ENCODE measurements around the gene RASA1. TPM values are rescaled to one million over a fixed set of nuclear protein-coding genes. Genes with fewer than 3 reads are reported as not detected.

RASA1 gene
- total RNA-seq, 1 donor = 44.9 TPM

DNA sequence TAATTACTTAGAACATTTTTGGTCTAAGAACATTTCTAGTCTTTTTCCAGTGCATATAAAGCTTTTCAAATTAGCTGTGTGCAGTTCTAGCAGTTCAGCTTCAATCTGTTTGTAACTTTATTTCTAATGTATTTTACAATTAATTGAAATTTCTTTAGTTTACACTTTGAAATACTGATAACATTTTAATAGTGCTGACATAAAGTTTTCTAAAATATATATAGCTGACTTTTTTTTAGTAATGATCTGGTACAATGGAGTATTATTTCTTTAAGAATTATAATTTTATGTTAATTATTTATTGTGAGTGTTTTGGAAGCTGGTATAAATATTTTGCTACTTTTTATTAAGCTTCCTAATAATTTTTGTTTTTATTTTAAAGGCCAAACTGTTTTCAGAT, 101.7 kb downstream of the RASA1 start:
- no peak overlapping the region for H3K4me3 ChIP-seq (ENCODE audit: low read depth, low read length)
- TF ChIP-seq CTCF (IDR thresholded peaks at IDR 0.05; ENCODE audit: insufficient read depth, low read depth, low read length) = no peak
- DNase-seq (ENCODE audit: low read depth) = no peak

DNA sequence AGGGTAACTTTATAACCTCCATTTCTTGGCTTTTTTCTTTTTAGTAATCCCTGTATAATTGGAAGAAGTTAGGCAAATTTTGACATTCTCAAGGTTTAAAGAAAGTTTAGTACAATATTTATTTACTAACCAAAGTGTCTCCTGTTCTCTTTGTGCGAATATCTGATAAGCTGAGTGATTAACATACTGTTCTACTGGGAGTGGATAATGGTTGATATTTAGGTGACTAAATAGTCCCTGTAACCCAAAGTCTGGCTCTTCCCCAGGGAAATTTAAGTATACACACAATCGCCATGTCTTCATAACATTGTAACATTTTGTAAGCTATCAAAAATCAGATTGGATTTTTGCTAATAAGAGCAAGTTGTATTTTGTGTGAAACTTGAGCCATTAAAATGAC, 105.0 kb downstream of the RASA1 start:
- TF ChIP-seq CTCF (IDR thresholded peaks at IDR 0.05; ENCODE audit: insufficient read depth, low read depth, low read length) = no peak
- no peak for DNase-seq (ENCODE audit: low read depth)
- H3K4me3 ChIP-seq (ENCODE audit: low read depth, low read length) = no peak overlapping the region

DNA sequence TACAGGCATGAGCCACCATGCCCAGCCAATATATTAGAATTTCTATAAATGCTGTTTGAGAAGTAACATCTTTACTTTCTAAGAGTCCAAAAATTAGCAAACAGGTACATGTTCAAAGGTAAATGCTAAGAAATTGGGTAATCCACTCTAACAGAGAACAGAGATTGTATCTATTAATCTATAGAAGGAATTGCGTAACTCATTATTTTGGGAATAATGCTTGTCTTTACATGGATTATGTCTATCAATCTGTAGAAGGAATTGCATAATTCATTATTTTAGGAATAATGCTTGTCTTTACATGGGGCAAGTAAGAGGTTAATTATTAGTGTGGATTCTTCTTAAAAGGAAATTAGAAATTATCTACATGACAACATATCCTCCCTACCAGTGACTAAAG, 114.5 kb downstream of the RASA1 start:
- H3K4me3 ChIP-seq (ENCODE audit: low read depth, low read length) = no peak overlapping the region
- no peak for TF ChIP-seq CTCF (IDR thresholded peaks at IDR 0.05; ENCODE audit: insufficient read depth, low read depth, low read length)
- DNase-seq (ENCODE audit: low read depth) = no peak

DNA sequence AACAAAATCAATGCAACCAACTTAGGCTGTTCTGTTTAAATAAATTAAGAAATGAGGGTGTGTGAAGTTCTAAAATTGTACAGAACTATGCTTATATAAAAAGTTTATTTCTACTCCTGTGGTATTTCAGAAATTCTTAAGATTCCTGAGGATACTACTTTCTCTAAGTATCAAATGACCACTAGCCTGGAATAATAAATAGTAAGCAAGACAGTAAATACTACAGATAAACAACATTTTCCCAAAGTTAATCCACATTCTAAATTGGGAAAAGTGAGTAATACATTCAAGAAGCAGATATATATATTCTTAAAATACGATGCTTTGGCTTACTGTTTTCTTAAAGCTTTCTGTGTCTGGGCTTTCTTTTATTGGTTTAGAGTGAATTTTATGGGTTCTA, 115.5 kb downstream of the RASA1 start:
- TF ChIP-seq CTCF (IDR thresholded peaks at IDR 0.05; ENCODE audit: insufficient read depth, low read depth, low read length) = no peak
- DNase-seq (ENCODE audit: low read depth) = peak; percentile 48
- no peak overlapping the region for H3K4me3 ChIP-seq (ENCODE audit: low read depth, low read length)

GRCh38 chr5:87385802-87386201, 118.1 kb downstream of the RASA1 start:
- no peak for DNase-seq (ENCODE audit: low read depth)
- no peak for TF ChIP-seq CTCF (IDR thresholded peaks at IDR 0.05; ENCODE audit: insufficient read depth, low read depth, low read length)
- H3K4me3 ChIP-seq (ENCODE audit: low read depth, low read length) = no peak overlapping the region

- no peak for TF ChIP-seq CTCF (IDR thresholded peaks at IDR 0.05; ENCODE audit: insufficient read depth, low read depth, low read length)
- H3K4me3 ChIP-seq (ENCODE audit: low read depth, low read length) = no peak overlapping the region
- DNase-seq (ENCODE audit: low read depth) = no peak
Observed at GRCh38 chr5:87388129-87388528, 120.4 kb downstream of the RASA1 start.

DNA sequence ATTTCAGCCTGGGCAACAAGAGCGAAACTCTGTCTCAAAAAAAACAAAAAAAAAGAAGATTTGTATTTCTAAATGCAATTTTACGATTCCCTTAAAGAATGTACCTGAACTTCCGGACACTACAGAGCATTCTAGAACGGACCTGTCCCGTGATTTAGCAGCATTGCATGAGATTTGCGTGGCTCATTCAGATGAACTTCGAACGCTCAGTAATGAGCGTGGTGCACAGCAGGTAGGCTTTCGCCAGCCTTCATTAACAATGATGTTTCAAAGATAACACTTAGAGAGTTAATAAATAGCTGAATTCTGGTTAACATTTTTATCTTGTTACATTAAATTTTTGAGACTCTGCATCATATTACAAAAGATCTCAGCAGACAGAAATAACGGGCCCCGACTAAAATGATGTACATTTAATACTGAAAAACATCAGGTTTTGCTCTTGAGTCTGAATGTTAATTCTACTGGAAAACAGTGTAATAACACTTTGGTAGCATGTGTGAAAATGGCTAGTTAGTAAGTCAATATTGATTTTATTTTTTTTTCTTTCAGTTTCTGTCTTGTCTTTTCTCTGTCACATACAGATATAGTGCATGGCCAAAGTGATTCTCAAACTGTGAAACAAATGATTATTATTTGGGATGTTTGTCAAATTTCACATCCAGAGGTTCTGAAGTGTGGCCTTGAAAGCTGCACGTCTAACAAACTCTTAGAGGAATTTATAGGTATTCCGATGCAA, 121.8 kb downstream of the RASA1 start:
- DNase-seq (ENCODE audit: low read depth) = no peak
- TF ChIP-seq CTCF (IDR thresholded peaks at IDR 0.05; ENCODE audit: insufficient read depth, low read depth, low read length) = no peak

More for the DNA sequence above, 121.8 kb downstream of the RASA1 start:
- H3K4me3 ChIP-seq (ENCODE audit: low read depth, low read length) = no peak overlapping the region
